HepG2 (cell line): ENCODE measurements around the gene AXIN1. TPM values are rescaled to one million over a fixed set of nuclear protein-coding genes. Genes with fewer than 3 reads are reported as not detected.

Experiments
- HMG20B ChIP-seq: conservative IDR thresholded peaks from 2 replicates; pipeline ENCODE4 v1.6.1; 2016; ENCODE audit warnings: missing genetic modification reagents, missing compliant biosample characterization
- MAF1 ChIP-seq: sonication (generic); formaldehyde crosslinking; IDR thresholded peaks from 2 replicates; pipeline ENCODE4 v1.5.0; 2020; ENCODE audit warnings: missing genetic modification reagents, borderline replicate concordance
- NFIB ChIP-seq: sonication (generic); formaldehyde crosslinking; IDR thresholded peaks from 2 replicates; pipeline ENCODE4 v1.9.0; 2021; ENCODE audit warnings: missing genetic modification reagents, mild to moderate bottlenecking, borderline replicate concordance
- POLR2A ChIP-seq, 2 experiments: IDR thresholded peaks; 2 replicates each; pipeline ENCODE4 v1.6.1; 2011; ENCODE audit warnings: low read depth in 2 of 2, low read length in 2 of 2, mild to moderate bottlenecking in 1 of 2, moderate library complexity in 1 of 2; ENCODE audit not compliant: insufficient read depth in 1 of 2
- ZFP36 ChIP-seq: fragments of 150-350 bp; IDR thresholded peaks from 2 replicates; pipeline ENCODE4 v1.6.1; 2018; ENCODE audit warnings: borderline replicate concordance, low read length, low read depth; ENCODE audit not compliant: partially characterized antibody
- ZFP62 ChIP-seq: sonication (generic); formaldehyde crosslinking; IDR thresholded peaks from 2 replicates; pipeline ENCODE4 v1.4.0; 2020; ENCODE audit warnings: missing genetic modification reagents
- ZNF235 ChIP-seq: sonication (generic); formaldehyde crosslinking; IDR thresholded peaks from 2 replicates; pipeline ENCODE4 v1.8.1; 2023; ENCODE audit warnings: mild to moderate bottlenecking, missing genetic modification reagents, borderline replicate concordance
- ZNF282 ChIP-seq: fragments of 450-650 bp; IDR thresholded peaks from 2 replicates; pipeline ENCODE4 v1.6.1; 2018; ENCODE audit not compliant: partially characterized antibody
- ZNF33A ChIP-seq: sonication (generic); formaldehyde crosslinking; IDR thresholded peaks from 2 replicates; pipeline ENCODE4 v1.5.1; 2020; ENCODE audit warnings: missing genetic modification reagents, mild to moderate bottlenecking, moderate library complexity, borderline replicate concordance
- ZNF816 ChIP-seq: sonication (generic); formaldehyde crosslinking; IDR thresholded peaks from 2 replicates; pipeline ENCODE4 v1.8.0; 2022; ENCODE audit warnings: missing genetic modification reagents, mild to moderate bottlenecking, borderline replicate concordance
- polyA plus RNA-seq, 8 experiments: library from polyadenylated mRNA; depleted of rRNA in 3 of 8; stranded (reverse) in 7 of 8; unstranded in 1 of 8; fragments of >200 nt; fragmentation: Illumina TruSeq in 4 of 8; extraction: Trizol in 4 of 8; gene quantifications; 2 replicates each; pipeline versions ENCODE4 v1.2.1 to v1.2.3, GENCODE V29; 2011 to 2016; ENCODE audit warnings: low read depth in 4 of 8, missing spikeins in 1 of 8, mixed read lengths in 1 of 8; ENCODE audit not compliant: insufficient read depth in 1 of 8
- total RNA-seq, 5 experiments: library from RNA; depleted of rRNA; stranded (reverse); fragments of >200 nt; fragmentation: Illumina TruSeq; extraction: Trizol; gene quantifications; 2 replicates each; pipeline ENCODE4 v1.2.3, GENCODE V29; 2016; ENCODE audit warnings: low read depth in 1 of 5
- TF ChIP-seq, protein P1 (sequence below), 2 experiments: IDR thresholded peaks; 2 replicates each; pipeline ENCODE4 v1.6.1; 2011 to 2012; ENCODE audit warnings: low read length in 2 of 2, borderline replicate concordance in 1 of 2, low read depth in 1 of 2, mild to moderate bottlenecking in 1 of 2, moderate library complexity in 1 of 2
- TF ChIP-seq, protein P2 (sequence below): sonication (generic); formaldehyde crosslinking; IDR thresholded peaks from 2 replicates; pipeline ENCODE4 v1.4.0; 2020; ENCODE audit warnings: missing genetic modification reagents
- TF ChIP-seq, protein P3 (sequence below): sonication (generic); formaldehyde crosslinking; IDR thresholded peaks from 2 replicates; pipeline ENCODE4 v1.5.1; 2020; ENCODE audit warnings: mild to moderate bottlenecking, missing genetic modification reagents, moderate library complexity
- TF ChIP-seq, protein P4 (sequence below): sonication (generic); formaldehyde crosslinking; conservative IDR thresholded peaks from 2 replicates; pipeline ENCODE4 v1.4.0; 2020; ENCODE audit warnings: mild to moderate bottlenecking, missing genetic modification reagents, moderate library complexity

The AXIN1 gene
- total and polyA plus RNA-seq, 2 of the 13 experiments (the other 11 are each of a cell fraction or from before 2014, with no cell fraction given) = 24.0 to 26.0 TPM

DNA sequence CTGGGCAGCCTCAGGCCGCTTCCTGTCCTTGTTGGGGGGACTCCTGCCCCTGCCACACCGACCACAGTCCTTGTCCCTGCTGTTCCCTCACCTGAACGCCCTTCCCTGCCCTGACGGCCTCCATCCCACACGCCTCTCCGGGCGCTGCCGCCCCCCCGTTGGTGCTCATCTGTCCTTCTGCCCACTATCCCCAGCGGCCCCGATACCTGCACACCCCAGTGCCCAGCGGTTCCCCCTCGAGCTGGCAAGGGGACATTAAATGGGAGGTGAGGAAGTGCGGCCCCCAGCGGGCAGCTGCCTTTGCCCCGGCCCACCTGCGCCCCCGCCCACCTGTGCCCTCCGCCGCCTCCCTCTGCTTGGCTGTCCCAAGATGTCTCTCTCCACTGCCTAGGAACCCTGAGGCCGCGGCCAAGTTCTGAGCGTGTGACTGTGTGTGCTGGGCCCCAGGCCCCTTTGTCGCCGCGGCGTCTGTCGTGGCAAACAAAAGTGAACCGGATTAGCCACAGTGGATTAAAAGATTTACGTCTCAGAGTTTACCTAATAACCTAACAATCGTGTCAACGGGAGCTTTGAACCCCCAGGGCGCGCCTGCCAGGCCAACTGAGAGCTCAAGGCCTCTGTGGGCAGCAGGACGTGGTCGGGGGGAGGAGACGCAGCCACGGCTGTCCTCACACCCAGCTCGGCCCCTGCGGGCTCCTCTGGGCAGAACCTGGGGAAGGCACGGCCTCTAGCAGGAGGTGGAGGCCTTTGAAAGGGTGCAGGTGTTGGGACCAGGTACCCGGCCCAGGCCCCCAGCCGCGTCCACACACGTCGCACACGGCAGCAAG is 7.6 kb upstream of the AXIN1 start (continued):
- TF ChIP-seq, protein P1, sequence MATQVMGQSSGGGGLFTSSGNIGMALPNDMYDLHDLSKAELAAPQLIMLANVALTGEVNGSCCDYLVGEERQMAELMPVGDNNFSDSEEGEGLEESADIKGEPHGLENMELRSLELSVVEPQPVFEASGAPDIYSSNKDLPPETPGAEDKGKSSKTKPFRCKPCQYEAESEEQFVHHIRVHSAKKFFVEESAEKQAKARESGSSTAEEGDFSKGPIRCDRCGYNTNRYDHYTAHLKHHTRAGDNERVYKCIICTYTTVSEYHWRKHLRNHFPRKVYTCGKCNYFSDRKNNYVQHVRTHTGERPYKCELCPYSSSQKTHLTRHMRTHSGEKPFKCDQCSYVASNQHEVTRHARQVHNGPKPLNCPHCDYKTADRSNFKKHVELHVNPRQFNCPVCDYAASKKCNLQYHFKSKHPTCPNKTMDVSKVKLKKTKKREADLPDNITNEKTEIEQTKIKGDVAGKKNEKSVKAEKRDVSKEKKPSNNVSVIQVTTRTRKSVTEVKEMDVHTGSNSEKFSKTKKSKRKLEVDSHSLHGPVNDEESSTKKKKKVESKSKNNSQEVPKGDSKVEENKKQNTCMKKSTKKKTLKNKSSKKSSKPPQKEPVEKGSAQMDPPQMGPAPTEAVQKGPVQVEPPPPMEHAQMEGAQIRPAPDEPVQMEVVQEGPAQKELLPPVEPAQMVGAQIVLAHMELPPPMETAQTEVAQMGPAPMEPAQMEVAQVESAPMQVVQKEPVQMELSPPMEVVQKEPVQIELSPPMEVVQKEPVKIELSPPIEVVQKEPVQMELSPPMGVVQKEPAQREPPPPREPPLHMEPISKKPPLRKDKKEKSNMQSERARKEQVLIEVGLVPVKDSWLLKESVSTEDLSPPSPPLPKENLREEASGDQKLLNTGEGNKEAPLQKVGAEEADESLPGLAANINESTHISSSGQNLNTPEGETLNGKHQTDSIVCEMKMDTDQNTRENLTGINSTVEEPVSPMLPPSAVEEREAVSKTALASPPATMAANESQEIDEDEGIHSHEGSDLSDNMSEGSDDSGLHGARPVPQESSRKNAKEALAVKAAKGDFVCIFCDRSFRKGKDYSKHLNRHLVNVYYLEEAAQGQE (IDR thresholded peaks at IDR 0.05; ENCODE audit: borderline replicate concordance in 1 of 2, low read depth in 1 of 2, low read length in 2 of 2) = no peak
- TF ChIP-seq, protein P2, sequence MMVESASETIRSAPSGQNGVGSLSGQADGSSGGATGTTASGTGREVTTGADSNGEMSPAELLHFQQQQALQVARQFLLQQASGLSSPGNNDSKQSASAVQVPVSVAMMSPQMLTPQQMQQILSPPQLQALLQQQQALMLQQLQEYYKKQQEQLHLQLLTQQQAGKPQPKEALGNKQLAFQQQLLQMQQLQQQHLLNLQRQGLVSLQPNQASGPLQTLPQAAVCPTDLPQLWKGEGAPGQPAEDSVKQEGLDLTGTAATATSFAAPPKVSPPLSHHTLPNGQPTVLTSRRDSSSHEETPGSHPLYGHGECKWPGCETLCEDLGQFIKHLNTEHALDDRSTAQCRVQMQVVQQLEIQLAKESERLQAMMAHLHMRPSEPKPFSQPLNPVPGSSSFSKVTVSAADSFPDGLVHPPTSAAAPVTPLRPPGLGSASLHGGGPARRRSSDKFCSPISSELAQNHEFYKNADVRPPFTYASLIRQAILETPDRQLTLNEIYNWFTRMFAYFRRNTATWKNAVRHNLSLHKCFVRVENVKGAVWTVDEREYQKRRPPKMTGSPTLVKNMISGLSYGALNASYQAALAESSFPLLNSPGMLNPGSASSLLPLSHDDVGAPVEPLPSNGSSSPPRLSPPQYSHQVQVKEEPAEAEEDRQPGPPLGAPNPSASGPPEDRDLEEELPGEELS = peak; percentile 66
- peak; percentile 80; the same call in 1 of the 2 replicates for TF ChIP-seq ZNF816
- TF ChIP-seq ZNF33A (CRISPR knock-in tag) = no peak
- TF ChIP-seq ZNF235 (CRISPR knock-in tag) = 0 out of 2 replicates have a peak, but pooled peaks have one; percentile 52
- no peak for TF ChIP-seq ZFP62 (CRISPR knock-in tag)
- TF ChIP-seq ZFP36 = no peak
- peak in 1 of 2 experiments; percentile 45; a peak in 1 of 4 replicates for TF ChIP-seq POLR2A (IDR thresholded peaks at IDR 0.05; ENCODE audit: insufficient read depth in 1 of 2, low read depth in 2 of 2, low read length in 2 of 2)
- no peak for TF ChIP-seq HMG20B (CRISPR knock-in tag)
- TF ChIP-seq, protein P3, sequence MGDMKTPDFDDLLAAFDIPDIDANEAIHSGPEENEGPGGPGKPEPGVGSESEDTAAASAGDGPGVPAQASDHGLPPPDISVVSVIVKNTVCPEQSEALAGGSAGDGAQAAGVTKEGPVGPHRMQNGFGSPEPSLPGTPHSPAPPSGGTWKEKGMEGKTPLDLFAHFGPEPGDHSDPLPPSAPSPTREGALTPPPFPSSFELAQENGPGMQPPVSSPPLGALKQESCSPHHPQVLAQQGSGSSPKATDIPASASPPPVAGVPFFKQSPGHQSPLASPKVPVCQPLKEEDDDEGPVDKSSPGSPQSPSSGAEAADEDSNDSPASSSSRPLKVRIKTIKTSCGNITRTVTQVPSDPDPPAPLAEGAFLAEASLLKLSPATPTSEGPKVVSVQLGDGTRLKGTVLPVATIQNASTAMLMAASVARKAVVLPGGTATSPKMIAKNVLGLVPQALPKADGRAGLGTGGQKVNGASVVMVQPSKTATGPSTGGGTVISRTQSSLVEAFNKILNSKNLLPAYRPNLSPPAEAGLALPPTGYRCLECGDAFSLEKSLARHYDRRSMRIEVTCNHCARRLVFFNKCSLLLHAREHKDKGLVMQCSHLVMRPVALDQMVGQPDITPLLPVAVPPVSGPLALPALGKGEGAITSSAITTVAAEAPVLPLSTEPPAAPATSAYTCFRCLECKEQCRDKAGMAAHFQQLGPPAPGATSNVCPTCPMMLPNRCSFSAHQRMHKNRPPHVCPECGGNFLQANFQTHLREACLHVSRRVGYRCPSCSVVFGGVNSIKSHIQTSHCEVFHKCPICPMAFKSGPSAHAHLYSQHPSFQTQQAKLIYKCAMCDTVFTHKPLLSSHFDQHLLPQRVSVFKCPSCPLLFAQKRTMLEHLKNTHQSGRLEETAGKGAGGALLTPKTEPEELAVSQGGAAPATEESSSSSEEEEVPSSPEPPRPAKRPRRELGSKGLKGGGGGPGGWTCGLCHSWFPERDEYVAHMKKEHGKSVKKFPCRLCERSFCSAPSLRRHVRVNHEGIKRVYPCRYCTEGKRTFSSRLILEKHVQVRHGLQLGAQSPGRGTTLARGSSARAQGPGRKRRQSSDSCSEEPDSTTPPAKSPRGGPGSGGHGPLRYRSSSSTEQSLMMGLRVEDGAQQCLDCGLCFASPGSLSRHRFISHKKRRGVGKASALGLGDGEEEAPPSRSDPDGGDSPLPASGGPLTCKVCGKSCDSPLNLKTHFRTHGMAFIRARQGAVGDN = peak; percentile 92
- TF ChIP-seq NFIB (CRISPR knock-in tag) = no peak
- TF ChIP-seq MAF1 (CRISPR knock-in tag) = no peak
- TF ChIP-seq, protein P4, sequence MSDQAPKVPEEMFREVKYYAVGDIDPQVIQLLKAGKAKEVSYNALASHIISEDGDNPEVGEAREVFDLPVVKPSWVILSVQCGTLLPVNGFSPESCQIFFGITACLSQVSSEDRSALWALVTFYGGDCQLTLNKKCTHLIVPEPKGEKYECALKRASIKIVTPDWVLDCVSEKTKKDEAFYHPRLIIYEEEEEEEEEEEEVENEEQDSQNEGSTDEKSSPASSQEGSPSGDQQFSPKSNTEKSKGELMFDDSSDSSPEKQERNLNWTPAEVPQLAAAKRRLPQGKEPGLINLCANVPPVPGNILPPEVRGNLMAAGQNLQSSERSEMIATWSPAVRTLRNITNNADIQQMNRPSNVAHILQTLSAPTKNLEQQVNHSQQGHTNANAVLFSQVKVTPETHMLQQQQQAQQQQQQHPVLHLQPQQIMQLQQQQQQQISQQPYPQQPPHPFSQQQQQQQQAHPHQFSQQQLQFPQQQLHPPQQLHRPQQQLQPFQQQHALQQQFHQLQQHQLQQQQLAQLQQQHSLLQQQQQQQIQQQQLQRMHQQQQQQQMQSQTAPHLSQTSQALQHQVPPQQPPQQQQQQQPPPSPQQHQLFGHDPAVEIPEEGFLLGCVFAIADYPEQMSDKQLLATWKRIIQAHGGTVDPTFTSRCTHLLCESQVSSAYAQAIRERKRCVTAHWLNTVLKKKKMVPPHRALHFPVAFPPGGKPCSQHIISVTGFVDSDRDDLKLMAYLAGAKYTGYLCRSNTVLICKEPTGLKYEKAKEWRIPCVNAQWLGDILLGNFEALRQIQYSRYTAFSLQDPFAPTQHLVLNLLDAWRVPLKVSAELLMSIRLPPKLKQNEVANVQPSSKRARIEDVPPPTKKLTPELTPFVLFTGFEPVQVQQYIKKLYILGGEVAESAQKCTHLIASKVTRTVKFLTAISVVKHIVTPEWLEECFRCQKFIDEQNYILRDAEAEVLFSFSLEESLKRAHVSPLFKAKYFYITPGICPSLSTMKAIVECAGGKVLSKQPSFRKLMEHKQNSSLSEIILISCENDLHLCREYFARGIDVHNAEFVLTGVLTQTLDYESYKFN = peak; percentile 80
- no peak for TF ChIP-seq ZNF282
